ENCODE data around the gene RAB6D.
"Not testable (repeated sequence)": the region's sequence is repeated elsewhere in the genome, so short reads cannot be mapped to it uniquely, and the experiment has no call there.

The RAB6D gene

DNA sequence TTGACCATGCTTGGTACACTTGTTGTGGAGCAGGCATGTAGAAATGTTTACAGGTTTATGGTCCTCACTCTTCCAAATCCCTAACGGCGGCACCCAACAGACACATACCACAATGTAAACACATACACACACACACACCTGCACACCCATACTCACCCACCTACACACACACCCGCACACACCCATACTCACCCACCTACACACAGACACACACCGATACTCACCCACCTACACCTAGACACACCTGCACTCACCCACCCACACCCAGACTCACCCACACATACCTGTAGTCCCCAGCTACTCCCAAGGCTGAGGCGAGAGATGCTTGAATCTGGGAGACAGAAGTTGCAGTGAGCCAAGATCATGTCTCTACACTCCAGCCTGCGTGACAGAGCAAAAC lies 1.5 kb upstream of the RAB6D start:
- DNase-seq: no peak

DNA sequence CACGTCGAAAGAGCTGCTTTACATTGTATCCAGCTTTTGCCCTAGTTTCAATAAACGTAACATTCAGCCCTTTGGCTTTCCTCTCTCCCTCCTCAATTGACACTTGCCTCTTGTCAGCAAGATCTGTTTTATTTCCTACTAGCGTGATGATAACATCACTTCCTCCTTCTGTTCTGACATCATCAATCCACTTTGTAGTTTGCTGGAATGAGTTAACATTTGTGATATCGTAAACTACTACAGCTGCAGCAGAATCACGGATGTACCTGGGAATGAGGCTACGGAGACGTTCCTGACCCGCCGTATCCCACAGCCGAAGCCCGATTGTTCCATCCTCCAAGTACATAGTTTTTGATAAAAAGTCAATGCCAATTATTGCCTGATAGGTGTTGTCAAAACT lies 755 bp downstream of the RAB6D start:
- DNase-seq: not testable (repeated sequence)

DNA sequence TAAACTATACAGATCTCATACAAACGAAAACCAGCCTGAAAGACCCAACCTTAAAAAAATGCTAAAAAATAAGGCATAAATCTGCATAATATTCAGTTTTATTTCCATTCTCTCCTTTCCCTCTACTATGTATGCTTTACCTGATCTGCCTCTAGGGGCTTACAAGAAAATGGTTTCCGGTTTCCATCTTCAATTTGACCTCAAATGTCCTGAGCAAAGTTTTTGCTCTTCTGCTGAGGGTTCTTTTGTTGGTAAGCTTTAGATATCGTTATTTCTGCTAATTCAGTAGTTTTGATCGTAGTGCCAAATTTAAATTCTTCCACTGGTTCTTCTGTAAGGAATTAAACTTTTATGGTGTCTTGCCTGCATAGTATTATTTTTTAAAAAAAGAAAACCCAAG lies 2.2 kb downstream of the RAB6D start:
- not testable (repeated sequence) for DNase-seq

DNA sequence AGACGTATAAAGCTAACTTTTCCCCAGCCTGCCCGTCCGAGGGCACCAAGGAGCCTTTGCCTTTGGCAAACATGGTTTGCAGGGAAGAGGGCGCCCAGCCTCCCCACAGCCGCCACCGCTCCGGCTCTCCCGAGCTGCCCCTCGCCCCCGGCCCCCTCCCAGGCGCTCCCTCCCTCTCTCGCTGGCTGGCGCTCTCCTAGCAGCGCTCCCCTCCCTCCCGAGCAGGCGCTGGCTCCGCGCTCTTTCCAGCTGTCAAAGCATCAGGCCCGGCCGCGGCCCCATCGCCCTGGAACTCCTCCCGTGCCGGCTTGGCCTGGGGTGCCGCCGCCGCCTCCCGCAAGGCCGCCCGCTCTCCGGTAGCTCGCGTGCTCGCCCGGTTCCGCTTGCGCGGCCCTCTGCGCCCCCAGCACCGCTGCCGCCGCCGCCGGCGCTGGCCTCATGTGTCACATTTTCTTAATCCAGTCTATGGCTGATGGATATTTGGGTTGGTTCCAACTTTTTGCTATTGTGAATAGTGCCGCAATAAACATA lies 10.7 kb downstream of the RAB6D start:
- not testable (repeated sequence) for DNase-seq

DNA sequence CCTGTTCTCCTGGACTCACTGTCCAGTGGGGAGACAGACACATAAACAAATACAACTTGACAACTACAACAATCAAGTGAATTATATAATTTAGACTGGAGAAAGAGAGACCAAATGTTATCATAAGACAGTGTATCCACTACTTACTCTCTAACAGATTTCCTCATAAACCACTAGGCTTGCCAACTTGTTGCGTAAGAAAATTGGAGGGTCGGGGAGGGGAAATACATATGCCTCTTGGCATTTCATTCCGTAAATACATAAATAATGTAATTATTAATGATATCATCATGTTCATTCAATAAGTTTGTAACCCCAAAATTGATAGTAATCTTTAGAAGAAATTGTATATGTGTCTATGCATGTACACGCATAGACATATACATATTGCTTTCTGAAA lies 14.9 kb downstream of the RAB6D start:
- DNase-seq: no peak

DNA sequence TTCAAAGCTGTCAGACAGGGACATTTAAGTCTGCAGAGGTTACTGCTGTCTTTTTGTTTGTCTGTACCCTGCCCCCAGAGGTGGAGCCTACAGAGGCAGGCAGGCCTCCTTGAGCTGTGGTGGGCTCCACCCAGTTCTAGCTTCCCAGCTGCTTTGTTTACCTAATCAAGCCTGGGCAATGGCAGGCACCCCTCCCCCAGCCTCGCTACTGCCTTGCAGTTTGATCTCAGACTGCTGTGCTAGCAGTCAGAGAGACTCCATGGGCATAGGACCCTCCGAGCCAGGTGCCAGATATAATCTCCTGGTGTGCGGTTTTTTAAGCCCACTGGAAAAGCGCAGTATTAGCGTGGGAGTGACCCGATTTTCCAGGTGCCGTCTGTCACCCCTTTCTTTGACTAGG lies 16.9 kb downstream of the RAB6D start:
- DNase-seq: not testable (repeated sequence)

DNA sequence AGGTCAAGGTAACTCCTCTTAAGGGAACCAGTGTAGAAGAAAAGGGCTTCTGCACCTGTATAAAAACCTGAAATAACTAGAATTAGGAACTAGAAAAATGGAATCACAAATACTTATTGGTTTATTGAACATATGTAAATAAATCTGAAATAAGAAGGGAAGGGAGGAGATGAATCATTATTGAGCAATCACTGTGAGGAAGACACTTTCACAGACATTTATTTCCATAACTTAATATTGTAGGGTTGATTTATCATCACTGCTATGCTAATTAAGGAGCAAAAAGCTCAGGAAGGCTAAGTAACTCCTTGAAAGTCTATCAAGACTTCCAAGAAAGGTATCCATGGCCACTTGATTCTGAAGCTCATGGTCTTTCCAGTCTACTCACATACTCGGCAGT lies 24.7 kb downstream of the RAB6D start:
- DNase-seq: not testable (repeated sequence)

DNA sequence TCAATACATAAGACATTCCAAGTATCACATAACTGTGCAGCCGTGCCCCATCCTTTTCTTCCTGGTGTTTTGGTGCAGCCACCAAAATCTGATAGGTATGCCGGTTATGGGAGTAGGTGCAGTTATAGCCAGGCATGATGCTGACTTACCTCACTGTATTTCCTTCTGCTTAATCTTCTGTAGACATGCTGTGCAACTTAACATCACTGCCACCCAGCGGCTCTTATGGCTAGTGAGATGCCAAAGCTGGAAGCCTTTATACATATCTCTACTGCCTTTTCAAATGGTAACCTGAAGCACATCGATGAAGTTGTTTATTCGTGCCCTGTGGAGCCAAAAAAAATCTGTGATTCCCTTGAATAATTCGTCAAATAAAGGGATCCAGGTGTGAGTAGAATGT lies 28.6 kb downstream of the RAB6D start:
- DNase-seq: not testable (repeated sequence)

DNA sequence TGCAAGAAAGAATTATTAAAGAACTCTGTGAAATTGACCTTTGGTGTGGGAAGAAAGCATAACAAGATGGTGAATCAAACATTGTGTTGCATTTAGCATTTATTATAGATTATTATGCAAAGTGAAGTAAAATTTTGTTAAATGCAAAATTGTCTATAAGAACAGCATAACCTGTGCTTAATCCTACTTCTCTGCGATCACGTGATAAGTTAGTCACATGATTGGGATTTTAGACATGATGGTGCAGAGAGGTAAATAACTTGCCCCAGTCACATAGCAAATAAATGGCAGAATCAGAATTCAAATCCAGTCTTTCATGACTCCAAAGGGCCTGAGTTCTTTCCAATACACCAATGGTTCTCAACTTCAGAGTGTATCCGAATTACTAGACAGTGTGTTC lies 31.3 kb downstream of the RAB6D start:
- not testable (repeated sequence) for DNase-seq

DNA sequence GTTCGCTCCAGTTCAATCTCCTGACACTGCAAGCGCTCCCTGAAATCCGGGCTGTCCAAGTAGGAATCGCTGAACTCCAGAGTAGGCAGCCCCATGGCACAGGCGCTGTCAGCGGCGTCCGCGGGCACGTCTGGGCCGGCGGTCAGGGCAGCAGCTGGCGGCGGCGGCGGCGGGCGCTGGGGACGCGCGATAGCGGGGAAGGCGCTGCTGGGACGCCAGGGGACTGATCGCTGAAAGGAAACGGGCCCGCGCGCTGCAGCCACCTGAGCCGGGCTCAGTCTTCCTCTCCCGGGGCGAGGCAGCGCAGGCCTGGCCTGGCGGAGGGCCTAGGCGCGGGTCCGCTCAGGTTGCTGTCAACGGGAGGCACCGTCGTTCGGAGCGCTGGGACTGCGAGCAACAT lies 33.0 kb downstream of the RAB6D start:
- DNase-seq: not testable (repeated sequence)

DNA sequence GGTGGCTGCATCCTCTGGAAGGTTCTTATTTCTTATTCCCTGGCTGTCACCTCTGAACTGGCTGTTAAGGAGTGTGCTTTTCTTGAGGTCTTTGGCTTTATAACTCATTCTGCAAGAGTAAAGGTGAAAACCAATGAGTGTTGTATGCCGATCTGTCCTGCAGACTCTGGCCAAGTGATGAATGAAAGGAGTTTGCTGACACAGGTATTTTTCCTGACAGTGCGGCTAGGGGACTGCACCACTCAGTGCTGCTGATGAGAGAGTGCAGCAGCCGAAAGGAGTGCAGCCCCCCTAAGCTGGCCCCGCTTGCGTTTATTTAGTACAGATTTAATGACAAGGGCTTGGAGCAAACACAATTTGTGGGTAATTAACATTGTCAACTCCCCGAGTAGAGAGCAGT lies 41.8 kb downstream of the RAB6D start:
- no peak for DNase-seq

DNA sequence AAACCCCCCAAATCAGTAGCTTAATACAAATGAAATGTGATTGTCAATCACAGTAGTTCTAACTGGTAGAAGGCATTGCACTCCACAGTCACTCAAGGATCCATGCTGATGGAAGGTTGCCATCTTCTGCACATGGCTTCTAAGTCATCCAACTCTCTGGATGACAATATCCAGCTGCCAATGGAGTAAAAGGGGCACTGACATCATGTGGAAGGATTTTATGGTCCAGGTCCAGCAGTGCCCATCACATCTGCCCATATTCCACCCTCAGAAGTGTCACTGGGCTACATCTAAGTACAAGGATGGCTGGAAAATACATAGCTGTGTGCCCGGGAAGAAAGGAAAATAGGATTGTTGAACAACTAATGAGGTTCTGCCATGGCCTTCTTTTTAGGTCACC lies 42.6 kb downstream of the RAB6D start:
- not testable (repeated sequence) for DNase-seq

DNA sequence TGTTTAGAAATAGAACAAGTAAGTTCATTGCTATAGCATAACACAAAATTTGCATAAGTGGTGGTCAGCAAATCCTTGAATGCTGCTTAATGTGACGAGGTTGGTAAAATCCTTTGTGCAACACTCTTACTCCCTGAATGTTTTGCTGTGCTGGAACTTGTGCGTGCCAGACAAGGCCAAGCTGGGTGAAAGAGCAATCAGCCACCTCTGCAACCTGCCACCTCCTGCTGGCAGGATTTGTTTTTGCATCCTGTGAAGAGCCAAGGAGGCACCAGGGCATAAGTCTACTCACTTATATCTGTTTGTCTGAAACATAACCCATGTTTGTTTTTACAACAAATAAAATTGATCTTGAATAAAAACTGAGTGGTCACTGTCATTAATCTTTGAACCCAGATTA lies 53.0 kb downstream of the RAB6D start:
- DNase-seq: not testable (repeated sequence)
